Measurements from ENCODE around the gene PTPRU. TPM values are rescaled to one million over a fixed set of nuclear protein-coding genes. Genes with fewer than 3 reads are reported as not detected.

Gene PTPRU
- total RNA-seq (2021) = 31.4 and 44.3 TPM in 2 replicates
- Bru-seq, nascent RNA = percentile 57 among the genes with signal in this experiment
- percentile 65 among the genes with signal in this experiment for BruChase-seq, experiment 1, labeled RNA remaining after a 2-hour chase
- BruChase-seq, experiment 2, labeled RNA remaining after a 6-hour chase = percentile 63 among the genes with signal in this experiment
- long read RNA-seq, full-length matches to known transcripts = 5 of 17 reads
- long read RNA-seq, partial matches to known transcripts = 7 of 17 reads
- long read RNA-seq, other reads (novel, unspliced or antisense) = 5 of 17 reads

GRCh38 chr1:29235955-29236711, at the start of gene PTPRU:
TSS of gene PTPRU (plus strand) at chr1:29236522. CDS start at chr1:29236645, 123 bp downstream.
- intact Hi-C loops (cut with micrococcal nuclease; ENCODE audit: unreplicated experiment) = loop anchor here (2.0 to 10.0 kb wide), 8 partner anchors 86 to 1473 kb away; no protein-coding TSS in a partner anchor
- no peaks in the 10 kb centered on the region for H3K36me3 ChIP-seq (ENCODE audit: low read depth)
- H3K4me3 ChIP-seq = peak within 1 kb of the TSS; percentile 97
- H3K79me2 ChIP-seq (ENCODE audit: low read depth) = peaks cover 23% of the 10 kb centered on the region
- no TSS peak for BruUV-seq (replicated peaks)
- TF ChIP-seq CTCF (conservative IDR thresholded peaks at IDR 0.05) (peak; percentile 37; the same call in 1 of the 2 replicates), EZH2 (IDR thresholded peaks at IDR 0.05; ENCODE audit: low read depth) (no peak)
- POLR2A ChIA-PET (ENCODE audit: unreplicated experiment) = no interaction called here
- H3K4me1 ChIP-seq (replicated peaks; ENCODE audit: insufficient read depth) = peaks cover 23% of the 10 kb centered on the region
- H3K27ac ChIP-seq = peak within 1 kb of the TSS; percentile 72
- peak in 1 of 2 experiments; percentile 83 for DNase-seq
- H2AFZ ChIP-seq = peak within 1 kb of the TSS; percentile 82
- no peaks in the 10 kb centered on the region for H3K27me3 ChIP-seq (ENCODE audit: insufficient read depth, low read depth)
- peaks cover 11% of the 10 kb centered on the region for H3F3A ChIP-seq (ENCODE audit: insufficient read depth, low read depth)
- H3K9me3 ChIP-seq (ENCODE audit: insufficient read depth, low read depth) = no peaks in the 10 kb centered on the region
- H3K9me2 ChIP-seq (ENCODE audit: insufficient read depth) = no peaks in the 10 kb centered on the region
- CTCF ChIA-PET = interaction anchor here (0.5 kb wide), 1 partner anchor 670 kb away, joined by 3 read pairs; no protein-coding TSS in a partner anchor
- no peaks in the 10 kb centered on the region for H4K20me1 ChIP-seq (ENCODE audit: insufficient read depth)
- peak within 1 kb of the TSS; percentile 92 for H3K4me2 ChIP-seq

- Histone ChIP-seq H3K4me1 (replicated peaks; ENCODE audit: insufficient read depth) (peaks cover 21% of the 10 kb centered on the region), H3K27ac (peak overlapping the region; percentile 61), H3K9me2 (ENCODE audit: insufficient read depth) (no peaks in the 10 kb centered on the region), H2AFZ (no peak overlapping the region), H3K79me2 (ENCODE audit: low read depth) (no peaks in the 10 kb centered on the region), H3K36me3 (ENCODE audit: low read depth) (no peaks in the 10 kb centered on the region), H3K4me2 (0 out of 2 replicates have a peak overlapping the region, but pooled peaks have one; percentile 26), H3K9me3 (ENCODE audit: insufficient read depth, low read depth) (no peaks in the 10 kb centered on the region), H3K27me3 (ENCODE audit: insufficient read depth, low read depth) (no peaks in the 10 kb centered on the region), H3K4me3 (no peak overlapping the region), H3F3A (ENCODE audit: insufficient read depth, low read depth) (0 out of 2 replicates have a peak, but pooled peaks cover 14% of the 10 kb centered on the region), H4K20me1 (ENCODE audit: insufficient read depth) (no peaks in the 10 kb centered on the region)
- DNase-seq = no peak
- ChIA-PET POLR2A (ENCODE audit: unreplicated experiment) (no interaction called here), CTCF (no interaction called here)
- intact Hi-C loops (cut with micrococcal nuclease; ENCODE audit: unreplicated experiment) = no loop called here
- BruUV-seq (replicated peaks) = no TSS peak
- TF ChIP-seq EZH2 (IDR thresholded peaks at IDR 0.05; ENCODE audit: low read depth) (no peak), CTCF (conservative IDR thresholded peaks at IDR 0.05) (no peak)
Measured at GRCh38 chr1:29186707-29187106, 49.6 kb upstream of the PTPRU start.

GRCh38 chr1:29190718-29191117, 45.6 kb upstream of the PTPRU start:
- TF ChIP-seq CTCF (conservative IDR thresholded peaks at IDR 0.05) (no peak), EZH2 (IDR thresholded peaks at IDR 0.05; ENCODE audit: low read depth) (no peak)
- CTCF ChIA-PET = no interaction called here

More at GRCh38 chr1:29190718-29191117, 45.6 kb upstream of the PTPRU start:
- Histone ChIP-seq H3K27me3 (ENCODE audit: insufficient read depth, low read depth) (no peaks in the 10 kb centered on the region), H3K79me2 (ENCODE audit: low read depth) (no peaks in the 10 kb centered on the region), H3K9me3 (ENCODE audit: insufficient read depth, low read depth) (no peaks in the 10 kb centered on the region), H3K4me2 (no peak overlapping the region), H4K20me1 (ENCODE audit: insufficient read depth) (no peaks in the 10 kb centered on the region), H2AFZ (no peak overlapping the region), H3K4me1 (replicated peaks; ENCODE audit: insufficient read depth) (peaks cover 13% of the 10 kb centered on the region), H3K27ac (no peak overlapping the region), H3F3A (ENCODE audit: insufficient read depth, low read depth) (0 out of 2 replicates have a peak, but pooled peaks cover 8% of the 10 kb centered on the region), H3K36me3 (ENCODE audit: low read depth) (no peaks in the 10 kb centered on the region), H3K4me3 (no peak overlapping the region), H3K9me2 (ENCODE audit: insufficient read depth) (no peaks in the 10 kb centered on the region)
- no TSS peak for BruUV-seq (replicated peaks)
- POLR2A ChIA-PET (ENCODE audit: unreplicated experiment) = no interaction called here
- DNase-seq = no peak
- intact Hi-C loops (cut with micrococcal nuclease; ENCODE audit: unreplicated experiment) = no loop called here

Data from PC-9 (cell line).